ENCODE results near the gene PTPRG. TPM values are rescaled to one million over a fixed set of nuclear protein-coding genes. Genes with fewer than 3 reads are reported as not detected.

The PTPRG gene
- total and polyA plus RNA-seq, 2 of the 13 experiments (the other 11 are each of a cell fraction or from before 2014, with no cell fraction given), result 8.0 to 25.3 TPM

- Histone ChIP-seq H2AFZ (ENCODE audit: low read length) (no peak overlapping the region), H3K36me3 (replicated peaks in 1 of 2; ENCODE audit: control insufficient read depth in 1 of 2, insufficient read depth in 2 of 2, low read length in 2 of 2) (peaks cover 0 to under 1% of the 10 kb centered on the region in 2 experiments; a peak in 1 of 5 replicates), H3K9me3 (ENCODE audit: low read length) (no peaks in the 10 kb centered on the region), H3K79me2 (ENCODE audit: insufficient read depth, low read length) (peaks cover 44% of the 10 kb centered on the region), H3K27ac (ENCODE audit: extremely low read length, insufficient read depth, low read length) (no peak overlapping the region), H3K4me3 (replicated peaks in 1 of 3; ENCODE audit: insufficient read depth in 1 of 3, low read depth in 2 of 3, low read length in 3 of 3) (no peak overlapping the region), H3K27me3 (ENCODE audit: control insufficient read depth in 1 of 2, insufficient read depth in 2 of 2, low read length in 2 of 2) (no peaks in the 10 kb centered on the region), H3K4me2 (ENCODE audit: low read depth, low read length) (no peak overlapping the region), H3K4me1 (ENCODE audit: insufficient read depth, low read length) (peaks cover 20% of the 10 kb centered on the region), H3K9ac (ENCODE audit: insufficient read depth, low read depth, low read length) (no peak overlapping the region), H4K20me1 (ENCODE audit: insufficient read depth, low read length) (peaks cover 5% of the 10 kb centered on the region; the same call in 1 of the 2 replicates)
- BruUV-seq (replicated peaks), result no TSS peak
- ChIA-PET POLR2A (interaction anchor here (1.0 kb wide), 1 partner anchor 38 kb away, joined by 3 read pairs; no protein-coding TSS in a partner anchor), CTCF (ENCODE audit: low intra/inter-chr PET ratio, low total read pairs) (no interaction called here)
- ATAC-seq (no peak), FAIRE-seq (no peak), DNase-seq (ENCODE audit: low spot score) (no peak)
- intact Hi-C loops (cut with micrococcal nuclease; ENCODE audit: unreplicated experiment) (no loop called here), in situ Hi-C loops (cut with HindIII; ENCODE audit: extremely low pct_ligation_motif_present, low pct_unique_long_range_greater_than_20kb) (no loop called here)
- no peak for TF ChIP-seq RNF2 (conservative IDR thresholded peaks at IDR 0.05; ENCODE audit: low read depth)
- no peak for TF ChIP-seq ZNF674 (CRISPR knock-in tag; IDR thresholded peaks at IDR 0.05; ENCODE audit: low read depth)
- no peak for TF ChIP-seq FOSL1 (CRISPR knock-in tag; IDR thresholded peaks at IDR 0.05; ENCODE audit: borderline replicate concordance)
- no peak for TF ChIP-seq MATR3 (CRISPR knock-in tag; IDR thresholded peaks at IDR 0.05)
- TF ChIP-seq PRPF4 (IDR thresholded peaks at IDR 0.05; ENCODE audit: low read depth, low read length, poor library complexity, severe bottlenecking), result no peak
- no peak for TF ChIP-seq ARID5B (CRISPR knock-in tag; IDR thresholded peaks at IDR 0.05)
- TF ChIP-seq FOSL2 (CRISPR knock-in tag; IDR thresholded peaks at IDR 0.05), result no peak
- TF ChIP-seq, protein P1, sequence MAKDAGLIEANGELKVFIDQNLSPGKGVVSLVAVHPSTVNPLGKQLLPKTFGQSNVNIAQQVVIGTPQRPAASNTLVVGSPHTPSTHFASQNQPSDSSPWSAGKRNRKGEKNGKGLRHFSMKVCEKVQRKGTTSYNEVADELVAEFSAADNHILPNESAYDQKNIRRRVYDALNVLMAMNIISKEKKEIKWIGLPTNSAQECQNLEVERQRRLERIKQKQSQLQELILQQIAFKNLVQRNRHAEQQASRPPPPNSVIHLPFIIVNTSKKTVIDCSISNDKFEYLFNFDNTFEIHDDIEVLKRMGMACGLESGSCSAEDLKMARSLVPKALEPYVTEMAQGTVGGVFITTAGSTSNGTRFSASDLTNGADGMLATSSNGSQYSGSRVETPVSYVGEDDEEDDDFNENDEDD (CRISPR knock-in tag; IDR thresholded peaks at IDR 0.05; ENCODE audit: borderline replicate concordance), result no peak
- TF ChIP-seq SAP130 (CRISPR knock-in tag; IDR thresholded peaks at IDR 0.05; ENCODE audit: low read depth), result no peak
- TF ChIP-seq FLYWCH1 (CRISPR knock-in tag; IDR thresholded peaks at IDR 0.05), result no peak
- no peak for TF ChIP-seq KAT2B (IDR thresholded peaks at IDR 0.05; ENCODE audit: borderline replicate concordance, low read depth, low read length)
- no peak for TF ChIP-seq NFE2L2 (IDR thresholded peaks at IDR 0.05; ENCODE audit: low read length)
- no peak for TF ChIP-seq NFE2 (CRISPR knock-in tag; IDR thresholded peaks at IDR 0.05)
- TF ChIP-seq, protein P2, sequence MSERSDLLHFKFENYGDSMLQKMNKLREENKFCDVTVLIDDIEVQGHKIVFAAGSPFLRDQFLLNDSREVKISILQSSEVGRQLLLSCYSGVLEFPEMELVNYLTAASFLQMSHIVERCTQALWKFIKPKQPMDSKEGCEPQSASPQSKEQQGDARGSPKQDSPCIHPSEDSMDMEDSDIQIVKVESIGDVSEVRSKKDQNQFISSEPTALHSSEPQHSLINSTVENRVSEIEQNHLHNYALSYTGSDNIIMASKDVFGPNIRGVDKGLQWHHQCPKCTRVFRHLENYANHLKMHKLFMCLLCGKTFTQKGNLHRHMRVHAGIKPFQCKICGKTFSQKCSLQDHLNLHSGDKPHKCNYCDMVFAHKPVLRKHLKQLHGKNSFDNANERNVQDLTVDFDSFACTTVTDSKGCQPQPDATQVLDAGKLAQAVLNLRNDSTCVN (CRISPR knock-in tag; IDR thresholded peaks at IDR 0.05; ENCODE audit: borderline replicate concordance), result no peak
- TF ChIP-seq SMARCC2 (IDR thresholded peaks at IDR 0.05), result no peak
- TF ChIP-seq ZNF138 (CRISPR knock-in tag; IDR thresholded peaks at IDR 0.05; ENCODE audit: low read depth), result no peak
- TF ChIP-seq ZNF782 (CRISPR knock-in tag; IDR thresholded peaks at IDR 0.05; ENCODE audit: borderline replicate concordance), result no peak
- over 99% methylated on average over 7 of the region's 7 CpGs for WGBS (ENCODE audit: low lambda C conversion rate)
These were observed 36.5 kb downstream of the PTPRG start for GRCh38 chr3:61597906-61598305.

Data from HepG2 (cell line).